ENCODE measurements around the gene PRRC2B. TPM values are rescaled to one million over a fixed set of nuclear protein-coding genes. Genes with fewer than 3 reads are reported as not detected.

Gene PRRC2B
- total and polyA plus RNA-seq, 11 donors: 59.9 to 193 (median 118) TPM

DNA sequence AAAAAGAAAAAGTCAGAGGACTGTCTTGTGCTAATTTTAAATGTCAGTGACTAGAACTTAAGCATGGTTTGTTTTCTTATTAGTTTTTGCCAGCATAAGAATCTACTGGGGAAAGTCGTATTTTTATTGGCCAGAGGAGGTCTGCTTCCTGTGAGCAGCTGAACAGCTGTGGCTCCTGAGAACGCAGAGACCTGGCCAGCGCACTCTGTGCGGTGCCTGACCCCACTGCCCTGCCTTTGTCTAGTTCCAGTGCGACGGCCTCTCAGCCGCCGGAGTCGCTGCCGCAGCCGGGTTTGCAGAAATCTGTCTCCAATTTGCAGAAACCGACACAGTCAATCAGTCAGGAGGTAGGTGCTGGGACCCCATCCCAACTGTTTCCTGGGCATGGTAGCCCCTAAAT is 42.5 kb downstream of the PRRC2B start:
- no peaks in the 10 kb centered on the region for H3K9me3 ChIP-seq
- peak; percentile 75 to 83 (median 80) for ATAC-seq
- no peaks in the 10 kb centered on the region for H3K27me3 ChIP-seq
- 68 to 72% (median 70%) methylated on average over 12 of the region's 12 CpGs for WGBS, 4 donors
- TF ChIP-seq, protein P1, sequence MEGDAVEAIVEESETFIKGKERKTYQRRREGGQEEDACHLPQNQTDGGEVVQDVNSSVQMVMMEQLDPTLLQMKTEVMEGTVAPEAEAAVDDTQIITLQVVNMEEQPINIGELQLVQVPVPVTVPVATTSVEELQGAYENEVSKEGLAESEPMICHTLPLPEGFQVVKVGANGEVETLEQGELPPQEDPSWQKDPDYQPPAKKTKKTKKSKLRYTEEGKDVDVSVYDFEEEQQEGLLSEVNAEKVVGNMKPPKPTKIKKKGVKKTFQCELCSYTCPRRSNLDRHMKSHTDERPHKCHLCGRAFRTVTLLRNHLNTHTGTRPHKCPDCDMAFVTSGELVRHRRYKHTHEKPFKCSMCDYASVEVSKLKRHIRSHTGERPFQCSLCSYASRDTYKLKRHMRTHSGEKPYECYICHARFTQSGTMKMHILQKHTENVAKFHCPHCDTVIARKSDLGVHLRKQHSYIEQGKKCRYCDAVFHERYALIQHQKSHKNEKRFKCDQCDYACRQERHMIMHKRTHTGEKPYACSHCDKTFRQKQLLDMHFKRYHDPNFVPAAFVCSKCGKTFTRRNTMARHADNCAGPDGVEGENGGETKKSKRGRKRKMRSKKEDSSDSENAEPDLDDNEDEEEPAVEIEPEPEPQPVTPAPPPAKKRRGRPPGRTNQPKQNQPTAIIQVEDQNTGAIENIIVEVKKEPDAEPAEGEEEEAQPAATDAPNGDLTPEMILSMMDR (IDR thresholded peaks at IDR 0.05): no peak
- no peak for TF ChIP-seq POLR2A (IDR thresholded peaks at IDR 0.05)
- peaks cover 0 to 99% (median 89%) of the 10 kb centered on the region in 9 donors for H3K36me3 ChIP-seq
- peaks cover 0 to 51% (median 29%) of the 10 kb centered on the region in 12 donors for H3K4me1 ChIP-seq
- peak overlapping the region in 1 of 12 donors; percentile 18 for H3K4me3 ChIP-seq
- peak in 4 of 5 donors; percentile 45 to 86 (median 68) for DNase-seq
- peak overlapping the region in 9 of 12 donors; percentile 10 to 68 (median 24) for H3K27ac ChIP-seq
- intact Hi-C loops (cut with DNase I): loop anchor here in 1 of 10 donors (5.0 kb wide), 1 partner anchor 44 kb away; the partner anchor contains the start of gene PRRC2B

DNA sequence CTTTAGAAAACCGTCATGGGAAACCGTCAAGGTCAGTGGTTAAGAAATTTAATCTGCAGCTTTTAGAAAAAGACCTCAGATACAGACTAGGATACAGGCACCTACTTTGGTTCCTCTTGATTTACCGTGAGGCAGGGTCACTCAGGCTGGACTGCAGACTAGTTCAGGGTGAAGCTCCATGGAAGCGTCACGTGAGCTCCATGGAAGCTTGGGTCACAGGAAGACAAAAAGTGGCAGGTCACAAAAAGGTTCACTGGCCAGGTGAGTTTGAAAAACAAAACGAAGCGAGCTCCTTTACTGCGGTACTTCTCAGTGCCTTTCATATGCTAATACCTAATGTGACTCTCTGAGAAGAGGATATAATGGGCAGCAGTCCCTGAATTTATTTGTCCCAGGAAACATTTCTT is 43.0 kb downstream of the PRRC2B start:
- 76 to 83% (median 78%) methylated on average over 8 of the region's 8 CpGs for WGBS, 4 donors
- peaks cover 0 to 51% (median 29%) of the 10 kb centered on the region in 12 donors for H3K4me1 ChIP-seq
- ATAC-seq (no peak), DNase-seq (no peak)
- no peaks in the 10 kb centered on the region for H3K27me3 ChIP-seq
- peak overlapping the region in 9 of 12 donors; percentile 3 to 68 (median 21) for H3K27ac ChIP-seq
- H3K36me3 ChIP-seq: peaks cover 0 to 100% (median 89%) of the 10 kb centered on the region in 9 donors
- no peak for TF ChIP-seq POLR2A (IDR thresholded peaks at IDR 0.05)
- TF ChIP-seq, protein P1 (IDR thresholded peaks at IDR 0.05): no peak
- H3K9me3 ChIP-seq: no peaks in the 10 kb centered on the region
- intact Hi-C loops (cut with DNase I): loop anchor here in 1 of 10 donors (5.0 kb wide), 1 partner anchor 45 kb away; the partner anchor contains the start of gene PRRC2B
- H3K4me3 ChIP-seq: peak overlapping the region in 1 of 12 donors; percentile 18

DNA sequence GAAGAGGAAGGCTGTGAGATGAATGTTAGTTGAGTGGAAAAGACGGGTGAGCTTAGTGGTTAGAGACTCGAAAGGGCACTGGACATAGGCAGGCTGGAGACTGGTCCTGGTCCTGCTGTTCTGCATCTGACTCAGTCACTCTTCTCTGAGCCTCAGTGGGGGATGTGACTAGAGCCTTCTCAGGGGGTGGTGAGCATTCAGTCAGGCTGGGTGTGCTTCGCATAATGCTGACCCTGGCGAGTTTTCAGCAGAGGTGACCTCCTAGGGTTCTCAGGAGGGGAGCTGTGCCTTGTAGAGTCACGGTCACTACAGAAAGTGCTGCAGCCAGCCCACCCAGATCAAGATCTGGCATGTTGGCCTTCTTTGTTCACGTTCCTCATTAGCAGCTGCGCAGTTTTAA is 44.3 kb downstream of the PRRC2B start:
- Histone ChIP-seq H3K9me3 (no peaks in the 10 kb centered on the region), H3K4me3 (no peak overlapping the region), H3K27me3 (no peaks in the 10 kb centered on the region), H3K4me1 (peaks cover 0 to 38% (median 20%) of the 10 kb centered on the region in 12 donors), H3K27ac (no peak overlapping the region), H3K36me3 (peaks cover 0 to 99% (median 88%) of the 10 kb centered on the region in 9 donors)
- no peak for ATAC-seq
- TF ChIP-seq POLR2A (IDR thresholded peaks at IDR 0.05): no peak
- TF ChIP-seq, protein P1 (IDR thresholded peaks at IDR 0.05): no peak
- 90 to 96% (median 95%) methylated on average over 7 of the region's 7 CpGs for WGBS, 4 donors
- DNase-seq: no peak
- intact Hi-C loops (cut with DNase I): loop anchor here in 1 of 10 donors (5.0 kb wide), 1 partner anchor 46 kb away; the partner anchor contains the start of gene PRRC2B

DNA sequence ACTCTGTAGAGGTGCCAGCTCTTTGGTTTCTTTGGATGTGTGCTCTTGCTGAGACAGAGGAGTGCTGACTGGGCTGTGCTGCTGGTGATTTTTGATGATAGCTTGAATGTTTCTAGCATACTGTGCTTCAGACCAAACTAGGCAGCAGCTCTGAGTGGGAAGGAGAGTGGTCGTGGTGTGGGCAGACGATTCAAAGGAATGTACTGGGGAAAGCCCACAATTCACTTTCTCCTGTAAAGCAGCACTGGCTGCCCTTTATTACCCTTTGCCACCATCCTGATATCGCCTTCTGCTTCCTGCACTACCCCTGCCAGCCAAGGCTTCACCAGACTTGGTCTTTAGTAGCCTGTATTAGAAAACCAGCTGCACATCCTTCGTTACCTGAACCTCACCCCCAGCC is 45.3 kb downstream of the PRRC2B start:
- H3K36me3 ChIP-seq: peaks cover 0 to 99% (median 88%) of the 10 kb centered on the region in 9 donors
- 76 to 86% (median 81%) methylated on average over 4 of the region's 4 CpGs for WGBS, 4 donors

More for the DNA sequence above, 45.3 kb downstream of the PRRC2B start:
- DNase-seq (no peak), ATAC-seq (no peak)
- Histone ChIP-seq H3K4me3 (no peak overlapping the region), H3K4me1 (peaks cover 0 to 29% (median 12%) of the 10 kb centered on the region in 12 donors), H3K9me3 (no peaks in the 10 kb centered on the region), H3K27ac (no peak overlapping the region), H3K27me3 (no peaks in the 10 kb centered on the region)
- intact Hi-C loops (cut with DNase I): loop anchor here in 1 of 10 donors (5.0 kb wide), 1 partner anchor 47 kb away; the partner anchor contains the start of gene PRRC2B
- TF ChIP-seq, protein P1 (IDR thresholded peaks at IDR 0.05): no peak
- TF ChIP-seq POLR2A (IDR thresholded peaks at IDR 0.05): no peak
